ENCODE data around the gene DEF6. TPM values are rescaled to one million over a fixed set of nuclear protein-coding genes. Genes with fewer than 3 reads are reported as not detected.
"Not testable (repeated sequence)": the region's sequence is repeated elsewhere in the genome, so short reads cannot be mapped to it uniquely, and the experiment has no call there.

Gene DEF6
- total RNA-seq, 4 donors from 2014 or later: 0.78 to 4.6 (median 4.3) TPM

GRCh38 chr6:35299674-35300073 lies 2.1 kb downstream of the DEF6 start:
- ATAC-seq: no peak
- Histone ChIP-seq H3K27me3 (no peaks in the 10 kb centered on the region), H3K4me1 (peaks cover 0 to 16% (median 6%) of the 10 kb centered on the region in 3 donors), H3K36me3 (peaks cover 0 to 20% of the 10 kb centered on the region in 2 donors), H3K4me3 (no peak overlapping the region), H3K27ac (peak overlapping the region in 1 of 4 donors; percentile 24), H3K9me3 (no peaks in the 10 kb centered on the region)
- TF ChIP-seq POLR2A (IDR thresholded peaks at IDR 0.05) (no peak), EP300 (IDR thresholded peaks at IDR 0.05) (no peak), POLR2AphosphoS5 (IDR thresholded peaks at IDR 0.05) (no peak), CTCF (IDR thresholded peaks at IDR 0.05) (no peak)
- WGBS, 2 donors (ENCODE audit: low coverage in 1 of 2): 69 to 100% methylated on average over 2 to 3 of the region's 4 CpGs

- Histone ChIP-seq H3K27me3 (no peaks in the 10 kb centered on the region), H3K27ac (no peak overlapping the region), H3K9me3 (no peaks in the 10 kb centered on the region), H3K4me1 (peaks cover 0 to 16% (median 6%) of the 10 kb centered on the region in 3 donors), H3K4me3 (no peak overlapping the region), H3K36me3 (peaks cover 0 to 9% of the 10 kb centered on the region in 2 donors)
- TF ChIP-seq EP300 (IDR thresholded peaks at IDR 0.05) (no peak), POLR2AphosphoS5 (IDR thresholded peaks at IDR 0.05) (no peak), POLR2A (IDR thresholded peaks at IDR 0.05) (no peak), CTCF (IDR thresholded peaks at IDR 0.05) (no peak)
- ATAC-seq: no peak
Observed at GRCh38 chr6:35300848-35301247, 3.2 kb downstream of the DEF6 start.

- peak; percentile 72 for ATAC-seq
- Histone ChIP-seq H3K27me3 (no peaks in the 10 kb centered on the region), H3K9me3 (no peaks in the 10 kb centered on the region), H3K27ac (no peak overlapping the region), H3K4me1 (peaks cover 0 to 6% (median 0%) of the 10 kb centered on the region in 3 donors), H3K36me3 (no peaks in the 10 kb centered on the region), H3K4me3 (no peak overlapping the region)
- WGBS, 2 donors (ENCODE audit: low coverage in 1 of 2): 72% methylated on average over 3 of the region's 6 CpGs; no CpG with 5 or more reads in 1 of the 2 donors
- no peak for TF ChIP-seq POLR2AphosphoS5 (IDR thresholded peaks at IDR 0.05)
- TF ChIP-seq EP300 (IDR thresholded peaks at IDR 0.05): no peak
- no peak for TF ChIP-seq POLR2A (IDR thresholded peaks at IDR 0.05)
- no peak for TF ChIP-seq CTCF (IDR thresholded peaks at IDR 0.05)
Observed at GRCh38 chr6:35302604-35303241, 5.1 kb downstream of the DEF6 start.

- Histone ChIP-seq H3K4me3 (no peak overlapping the region), H3K9me3 (no peaks in the 10 kb centered on the region), H3K27me3 (no peaks in the 10 kb centered on the region), H3K27ac (no peak overlapping the region), H3K36me3 (no peaks in the 10 kb centered on the region), H3K4me1 (no peaks in the 10 kb centered on the region)
- 77 to 82% methylated on average over 1 of the region's 1 CpG for WGBS, 2 donors (ENCODE audit: low coverage in 1 of 2)
- TF ChIP-seq POLR2AphosphoS5 (IDR thresholded peaks at IDR 0.05) (no peak), CTCF (IDR thresholded peaks at IDR 0.05) (no peak), EP300 (IDR thresholded peaks at IDR 0.05) (no peak), POLR2A (IDR thresholded peaks at IDR 0.05) (no peak)
- no peak for ATAC-seq
Observed at GRCh38 chr6:35304299-35304698, 6.7 kb downstream of the DEF6 start.

GRCh38 chr6:35305117-35305516 lies 7.5 kb downstream of the DEF6 start:
- TF ChIP-seq POLR2AphosphoS5 (IDR thresholded peaks at IDR 0.05) (no peak), CTCF (IDR thresholded peaks at IDR 0.05) (no peak), EP300 (IDR thresholded peaks at IDR 0.05) (no peak)
- H3K4me3 ChIP-seq: no peak overlapping the region
- no peaks in the 10 kb centered on the region for H3K9me3 ChIP-seq
- H3K27ac ChIP-seq: no peak overlapping the region
- WGBS, 2 donors (ENCODE audit: low coverage in 1 of 2): 67 to 81% methylated on average over 3 to 5 of the region's 8 CpGs
- no peaks in the 10 kb centered on the region for H3K36me3 ChIP-seq
- no peaks in the 10 kb centered on the region for H3K27me3 ChIP-seq
- ATAC-seq: no peak
- no peaks in the 10 kb centered on the region for H3K4me1 ChIP-seq

GRCh38 chr6:35307138-35307537 lies 9.5 kb downstream of the DEF6 start:
- not testable (repeated sequence) for ATAC-seq, H3K36me3 ChIP-seq, H3K27ac ChIP-seq, H3K27me3 ChIP-seq, H3K4me1 ChIP-seq, H3K4me3 ChIP-seq, H3K9me3 ChIP-seq
- WGBS, 2 donors (ENCODE audit: low coverage in 1 of 2): 70 to 89% methylated on average over 2 to 11 of the region's 15 CpGs

- 98 to 100% methylated on average over 1 to 2 of the region's 2 CpGs for WGBS, 2 donors (ENCODE audit: low coverage in 1 of 2)
- H3K9me3 ChIP-seq, H3K27me3 ChIP-seq: not testable (repeated sequence)
Observed at GRCh38 chr6:35308543-35308942, 10.9 kb downstream of the DEF6 start.

More at GRCh38 chr6:35308543-35308942, 10.9 kb downstream of the DEF6 start:
- H3K27ac ChIP-seq, H3K4me3 ChIP-seq, H3K4me1 ChIP-seq, ATAC-seq, H3K36me3 ChIP-seq: not testable (repeated sequence)
